ENCODE data around the gene ZEB2.

GRCh38 chr2:144343145-144343544 lies 176.8 kb downstream of the ZEB2 start:
- TF ChIP-seq CTCF (IDR thresholded peaks at IDR 0.05; ENCODE audit: low read depth, low read length, missing input control) (no peak), GABPA (IDR thresholded peaks at IDR 0.05 in 1 of 2, conservative IDR thresholded peaks at IDR 0.05 in 1 of 2) (no peak), NR2F2 (IDR thresholded peaks at IDR 0.05) (no peak), RAD21 (IDR thresholded peaks at IDR 0.05) (no peak), FOXA1 (IDR thresholded peaks at IDR 0.05) (no peak), JUND (IDR thresholded peaks at IDR 0.05) (no peak), REST (IDR thresholded peaks at IDR 0.05) (no peak), MAX (IDR thresholded peaks at IDR 0.05) (no peak), YY1 (IDR thresholded peaks at IDR 0.05) (no peak), HNF4A (conservative IDR thresholded peaks at IDR 0.05) (no peak), ZBTB33 (IDR thresholded peaks at IDR 0.05) (no peak), RXRA (IDR thresholded peaks at IDR 0.05) (no peak), EGR1 (IDR thresholded peaks at IDR 0.05; ENCODE audit: low read depth in 2 of 2) (no peak), SP1 (IDR thresholded peaks at IDR 0.05) (no peak)
